Measurements from ENCODE around the gene YDJC.
A peak's percentile ranks its signal among the peaks of the same experiment; 100 is the strongest.

YDJC gene

DNA sequence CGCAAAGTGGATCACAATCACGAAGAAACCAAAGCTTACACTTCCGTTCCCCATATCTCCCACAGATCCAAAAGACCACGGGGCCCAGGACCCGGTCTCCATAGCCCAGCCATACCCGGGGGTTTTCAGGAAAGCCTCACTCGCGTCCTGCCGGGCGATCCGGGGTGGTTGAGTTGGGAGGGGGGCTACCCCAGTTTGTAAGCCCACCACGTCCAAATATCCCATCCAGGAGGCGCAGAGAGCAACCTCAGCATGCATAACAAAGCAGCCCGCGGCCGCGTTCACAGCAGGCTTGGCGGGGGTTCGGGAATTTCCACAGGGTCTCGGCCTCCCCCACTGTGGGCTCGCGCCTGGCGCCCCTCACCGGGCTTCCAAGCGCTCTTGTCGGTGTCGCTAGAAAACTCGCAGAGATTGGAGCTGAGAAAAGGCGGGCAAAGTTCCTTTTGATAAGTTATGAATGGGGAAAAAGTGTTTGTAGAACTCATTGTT is 21.7 kb upstream of the YDJC start:
- Histone ChIP-seq H3K27ac (ENCODE audit: low read length) (peak overlapping the region; percentile 91), H2AFZ (ENCODE audit: low read depth, low read length) (peak overlapping the region; percentile 82), H4K20me1 (ENCODE audit: insufficient read depth, low read length) (peaks cover 8% of the 10 kb centered on the region), H3K4me1 (ENCODE audit: insufficient read depth, low read length) (peaks cover 60% of the 10 kb centered on the region), H3K9me3 (ENCODE audit: insufficient read depth, low read length, severe bottlenecking) (no peaks in the 10 kb centered on the region), H3K4me2 (ENCODE audit: insufficient read depth, low read length) (peak overlapping the region; percentile 84), H3K79me2 (ENCODE audit: insufficient read depth, low read length) (peaks cover 54% of the 10 kb centered on the region), H3K9ac (ENCODE audit: low read depth, low read length) (peak overlapping the region; percentile 87), H3K36me3 (ENCODE audit: insufficient read depth, low read length) (peaks cover 36% of the 10 kb centered on the region), H3K4me3 (ENCODE audit: low read depth in 1 of 2, low read length in 2 of 2) (peak overlapping the region; percentile 81 to 94), H3K27me3 (ENCODE audit: insufficient read depth, low read length, poor library complexity) (no peaks in the 10 kb centered on the region)
- peak; percentile 10; the same call in 2 of the 3 replicates for ATAC-seq (ENCODE audit: insufficient read depth, low read depth)
- DNase-seq: no peak
- no peak for TF ChIP-seq EZH2 (IDR thresholded peaks at IDR 0.05; ENCODE audit: borderline replicate concordance, low read depth, low read length, severe bottlenecking)
- TF ChIP-seq, protein P1, sequence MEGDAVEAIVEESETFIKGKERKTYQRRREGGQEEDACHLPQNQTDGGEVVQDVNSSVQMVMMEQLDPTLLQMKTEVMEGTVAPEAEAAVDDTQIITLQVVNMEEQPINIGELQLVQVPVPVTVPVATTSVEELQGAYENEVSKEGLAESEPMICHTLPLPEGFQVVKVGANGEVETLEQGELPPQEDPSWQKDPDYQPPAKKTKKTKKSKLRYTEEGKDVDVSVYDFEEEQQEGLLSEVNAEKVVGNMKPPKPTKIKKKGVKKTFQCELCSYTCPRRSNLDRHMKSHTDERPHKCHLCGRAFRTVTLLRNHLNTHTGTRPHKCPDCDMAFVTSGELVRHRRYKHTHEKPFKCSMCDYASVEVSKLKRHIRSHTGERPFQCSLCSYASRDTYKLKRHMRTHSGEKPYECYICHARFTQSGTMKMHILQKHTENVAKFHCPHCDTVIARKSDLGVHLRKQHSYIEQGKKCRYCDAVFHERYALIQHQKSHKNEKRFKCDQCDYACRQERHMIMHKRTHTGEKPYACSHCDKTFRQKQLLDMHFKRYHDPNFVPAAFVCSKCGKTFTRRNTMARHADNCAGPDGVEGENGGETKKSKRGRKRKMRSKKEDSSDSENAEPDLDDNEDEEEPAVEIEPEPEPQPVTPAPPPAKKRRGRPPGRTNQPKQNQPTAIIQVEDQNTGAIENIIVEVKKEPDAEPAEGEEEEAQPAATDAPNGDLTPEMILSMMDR (IDR thresholded peaks at IDR 0.05; ENCODE audit: borderline replicate concordance, extremely low read depth, low read length, poor library complexity, severe bottlenecking): no peak

DNA sequence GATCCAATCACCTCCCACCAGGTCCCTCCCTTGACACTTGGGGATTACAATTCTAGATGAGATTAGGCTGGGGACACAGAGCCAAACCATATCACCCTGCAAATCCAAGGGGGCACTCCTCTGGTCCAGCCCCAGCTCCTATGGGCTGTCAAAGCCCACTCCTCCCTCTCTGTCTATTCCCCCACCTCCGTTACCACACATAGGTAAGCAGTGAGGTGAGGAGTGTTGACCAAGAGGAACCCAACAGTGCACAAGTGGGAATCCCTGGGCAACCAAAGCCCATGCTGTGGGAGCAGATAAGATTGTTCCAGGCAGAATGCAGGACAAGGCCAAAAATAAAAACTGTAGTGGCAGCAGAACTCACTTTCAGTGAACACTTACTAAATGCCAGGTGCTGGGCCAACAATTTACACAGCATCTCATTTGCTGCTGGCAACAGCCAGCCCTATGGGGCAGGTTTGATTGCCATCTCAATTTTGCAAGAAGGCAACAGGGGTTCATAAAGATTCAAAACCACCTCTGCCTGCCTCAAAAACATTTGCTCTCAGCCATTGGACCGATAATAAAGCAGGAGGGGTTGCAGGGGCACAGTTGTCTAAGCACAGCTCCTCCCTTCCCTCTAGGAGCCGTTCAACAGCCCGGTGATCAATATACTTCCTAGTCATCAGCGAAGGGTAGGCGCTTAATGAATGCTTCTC is 21.1 kb upstream of the YDJC start:
- Histone ChIP-seq H4K20me1 (ENCODE audit: insufficient read depth, low read length) (peaks cover 13% of the 10 kb centered on the region), H3K79me2 (ENCODE audit: insufficient read depth, low read length) (peaks cover 59% of the 10 kb centered on the region), H3K4me3 (ENCODE audit: low read depth in 1 of 2, low read length in 2 of 2) (peak overlapping the region; percentile 81 to 94), H2AFZ (ENCODE audit: low read depth, low read length) (peak overlapping the region; percentile 82), H3K36me3 (ENCODE audit: insufficient read depth, low read length) (peaks cover 42% of the 10 kb centered on the region), H3K27ac (ENCODE audit: low read length) (peak overlapping the region; percentile 91), H3K27me3 (ENCODE audit: insufficient read depth, low read length, poor library complexity) (no peaks in the 10 kb centered on the region), H3K9me3 (ENCODE audit: insufficient read depth, low read length, severe bottlenecking) (no peaks in the 10 kb centered on the region), H3K4me1 (ENCODE audit: insufficient read depth, low read length) (peaks cover 61% of the 10 kb centered on the region), H3K4me2 (ENCODE audit: insufficient read depth, low read length) (peak overlapping the region; percentile 84), H3K9ac (ENCODE audit: low read depth, low read length) (peak overlapping the region; percentile 87)
- DNase-seq: peak; percentile 55
- TF ChIP-seq, protein P1 (IDR thresholded peaks at IDR 0.05; ENCODE audit: borderline replicate concordance, extremely low read depth, low read length, poor library complexity, severe bottlenecking): no peak
- no peak for TF ChIP-seq EZH2 (IDR thresholded peaks at IDR 0.05; ENCODE audit: borderline replicate concordance, low read depth, low read length, severe bottlenecking)
- ATAC-seq (ENCODE audit: insufficient read depth, low read depth): peak; percentile 25

DNA sequence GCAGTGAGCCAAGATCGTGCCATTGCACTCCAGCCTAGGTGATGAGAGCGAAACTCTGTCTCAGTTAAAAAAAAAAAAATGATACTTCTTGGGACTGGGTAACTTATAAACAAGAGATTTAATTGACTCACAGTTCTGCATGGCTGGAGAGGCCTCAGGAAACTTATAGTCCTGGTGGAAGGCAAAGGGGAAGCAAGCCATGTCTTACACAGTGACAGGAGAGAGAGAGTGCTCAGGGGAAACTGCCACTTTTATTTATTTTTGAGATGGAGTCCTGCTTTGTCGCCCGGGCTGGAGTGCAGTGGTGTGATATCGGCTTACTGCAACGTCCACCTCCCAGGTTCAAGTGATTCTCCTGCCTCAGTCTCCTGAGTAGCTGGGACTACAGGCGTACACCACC is 20.5 kb upstream of the YDJC start:
- Histone ChIP-seq H3K36me3 (ENCODE audit: insufficient read depth, low read length) (peaks cover 47% of the 10 kb centered on the region), H3K27me3 (ENCODE audit: insufficient read depth, low read length, poor library complexity) (no peaks in the 10 kb centered on the region), H3K4me3 (ENCODE audit: low read depth in 1 of 2, low read length in 2 of 2) (peak overlapping the region in 1 of 2 experiments; percentile 81; a peak in 2 of 4 replicates), H3K9me3 (ENCODE audit: insufficient read depth, low read length, severe bottlenecking) (no peaks in the 10 kb centered on the region), H3K27ac (ENCODE audit: low read length) (peak overlapping the region; percentile 22; the same call in 1 of the 2 replicates), H3K79me2 (ENCODE audit: insufficient read depth, low read length) (peaks cover 61% of the 10 kb centered on the region), H3K4me1 (ENCODE audit: insufficient read depth, low read length) (peaks cover 57% of the 10 kb centered on the region), H4K20me1 (ENCODE audit: insufficient read depth, low read length) (peaks cover 13% of the 10 kb centered on the region), H3K9ac (ENCODE audit: low read depth, low read length) (peak overlapping the region; percentile 87), H2AFZ (ENCODE audit: low read depth, low read length) (no peak overlapping the region), H3K4me2 (ENCODE audit: insufficient read depth, low read length) (peak overlapping the region; percentile 84)
- TF ChIP-seq EZH2 (IDR thresholded peaks at IDR 0.05; ENCODE audit: borderline replicate concordance, low read depth, low read length, severe bottlenecking): no peak
- TF ChIP-seq, protein P1 (IDR thresholded peaks at IDR 0.05; ENCODE audit: borderline replicate concordance, extremely low read depth, low read length, poor library complexity, severe bottlenecking): no peak
- ATAC-seq (ENCODE audit: insufficient read depth, low read depth) (no peak), DNase-seq (no peak)
